Mesenchymal stem cell (in vitro differentiated cells and primary cell): ENCODE data around the gene UBE2G2.

Experiments
- DNase-seq: peaks from one replicate; pipeline ENCODE4 v3.0.0-alpha.2; 2013
- H2AFZ ChIP-seq: one replicate; pipeline ENCODE4 v1.6.1; 2013; ENCODE audit warnings: low read depth, mild to moderate bottlenecking, control low read depth, inconsistent platforms, low read length, moderate library complexity
- H2AK5ac ChIP-seq: 2 replicates; pipeline ENCODE4 v1.6.1; 2013; ENCODE audit warnings: low read length, moderate library complexity, mild to moderate bottlenecking, inconsistent platforms; ENCODE audit not compliant: severe bottlenecking
- H2BK120ac ChIP-seq: one replicate; pipeline ENCODE4 v1.6.1; 2013; ENCODE audit warnings: low read depth, mild to moderate bottlenecking, inconsistent platforms, low read length, moderate library complexity
- H2BK12ac ChIP-seq, 2 experiments: one replicate each; pipeline ENCODE4 v1.6.1; 2013; ENCODE audit warnings: inconsistent platforms in 2 of 2, low read length in 2 of 2, mild to moderate bottlenecking in 2 of 2, moderate library complexity in 2 of 2, control low read depth in 1 of 2
- H2BK15ac ChIP-seq: one replicate; pipeline ENCODE4 v1.6.1; 2013; ENCODE audit warnings: mild to moderate bottlenecking, low read depth, inconsistent platforms; ENCODE audit not compliant: poor library complexity, severe bottlenecking
- H2BK5ac ChIP-seq: 2 replicates; pipeline ENCODE4 v1.6.1; 2013; ENCODE audit warnings: low read depth, mild to moderate bottlenecking, low read length, control low read depth, inconsistent platforms; ENCODE audit not compliant: poor library complexity, severe bottlenecking
- H3K14ac ChIP-seq, 2 experiments: one replicate each; pipeline ENCODE4 v1.6.1; 2013; ENCODE audit warnings: inconsistent platforms in 2 of 2, low read length in 2 of 2, control low read depth in 1 of 2, mild to moderate bottlenecking in 1 of 2, moderate library complexity in 1 of 2
- H3K18ac ChIP-seq, 2 experiments: one replicate each; pipeline ENCODE4 v1.6.1; 2013; ENCODE audit warnings: inconsistent platforms in 2 of 2, low read length in 2 of 2, control low read depth in 1 of 2, low read depth in 1 of 2, mild to moderate bottlenecking in 1 of 2
- H3K23ac ChIP-seq, 2 experiments: one replicate each; pipeline ENCODE4 v1.6.1; 2013; ENCODE audit warnings: inconsistent platforms in 2 of 2, low read length in 2 of 2, mild to moderate bottlenecking in 2 of 2, moderate library complexity in 2 of 2, control low read depth in 1 of 2
- H3K27ac ChIP-seq: 2 replicates; pipeline ENCODE4 v1.5.1; 2013; ENCODE audit warnings: mild to moderate bottlenecking, moderate library complexity, low read length, control low read depth, inconsistent platforms; ENCODE audit not compliant: poor library complexity, severe bottlenecking
- H3K27me3 ChIP-seq, 2 experiments: 2 replicates each; pipeline versions ENCODE4 v1.6.1 to v1.7.0; 2013; ENCODE audit warnings: low read length in 2 of 2, mild to moderate bottlenecking in 2 of 2, moderate library complexity in 2 of 2, control low read depth in 1 of 2, inconsistent platforms in 1 of 2; ENCODE audit not compliant: control insufficient read depth in 1 of 2, insufficient read depth in 1 of 2
- H3K36me3 ChIP-seq, 2 experiments: 2 replicates each; pipeline versions ENCODE4 v1.6.1 to v1.7.0; 2013; ENCODE audit warnings: low read length in 2 of 2, control low read depth in 1 of 2, inconsistent platforms in 1 of 2, low read depth in 1 of 2, mild to moderate bottlenecking in 1 of 2; ENCODE audit not compliant: insufficient read depth in 2 of 2, control insufficient read depth in 1 of 2
- H3K4ac ChIP-seq, 2 experiments: one replicate each; pipeline ENCODE4 v1.6.1; 2013; ENCODE audit warnings: inconsistent platforms in 2 of 2, low read length in 2 of 2, mild to moderate bottlenecking in 2 of 2, moderate library complexity in 2 of 2, control low read depth in 1 of 2, low read depth in 1 of 2
- H3K4me1 ChIP-seq: 2 replicates; pipeline ENCODE4 v1.6.1; 2013; ENCODE audit warnings: low read depth, low read length, control low read depth; ENCODE audit not compliant: control insufficient read depth, insufficient read depth
- H3K4me2 ChIP-seq: 2 replicates; pipeline ENCODE4 v1.6.1; 2013; ENCODE audit warnings: low read length, mild to moderate bottlenecking, inconsistent platforms; ENCODE audit not compliant: poor library complexity, severe bottlenecking
- H3K4me3 ChIP-seq, 2 experiments: 2 replicates each; pipeline versions ENCODE4 v1.5.1 to v1.7.0; 2013; ENCODE audit warnings: low read length in 2 of 2, mild to moderate bottlenecking in 2 of 2, control low read depth in 1 of 2, low read depth in 1 of 2; ENCODE audit not compliant: insufficient read depth in 1 of 2
- H3K79me1 ChIP-seq: replicated peaks from 2 replicates; pipeline ENCODE4 v1.6.1; 2013; ENCODE audit warnings: mild to moderate bottlenecking, control low read depth, low read length, inconsistent platforms; ENCODE audit not compliant: poor library complexity, severe bottlenecking
- H3K9ac ChIP-seq: 2 replicates; pipeline ENCODE4 v1.7.0; 2013; ENCODE audit warnings: mild to moderate bottlenecking, low read length, moderate library complexity
- H3K9me3 ChIP-seq: 2 replicates; pipeline ENCODE4 v1.7.0; 2013; ENCODE audit warnings: mild to moderate bottlenecking, low read length; ENCODE audit not compliant: control insufficient read depth
- H4K8ac ChIP-seq: one replicate; pipeline ENCODE4 v1.6.1; 2013; ENCODE audit warnings: inconsistent platforms, mild to moderate bottlenecking, low read length, moderate library complexity
- H4K91ac ChIP-seq: one replicate; pipeline ENCODE4 v1.6.1; 2013; ENCODE audit warnings: mild to moderate bottlenecking, low read length, inconsistent platforms
- WGBS: methylation state at CpG from one replicate; pipeline ENCODE4 v1.1.7; 2013; ENCODE audit warnings: mixed read lengths; 5-methylcytosine and 5-hydroxymethylcytosine counted together

The UBE2G2 gene

GRCh38 chr21:44846485-44847260, 45.1 kb upstream of the UBE2G2 start:
- H4K91ac ChIP-seq, result no peak overlapping the region
- H2BK12ac ChIP-seq, result peak overlapping the region in 1 of 2 experiments; percentile 18
- no peak overlapping the region for H3K23ac ChIP-seq
- no peak overlapping the region for H2AFZ ChIP-seq
- H3K27ac ChIP-seq, result no peak overlapping the region
- no peak overlapping the region for H2BK5ac ChIP-seq
- no peak overlapping the region for H2AK5ac ChIP-seq
- H3K27me3 ChIP-seq, result peaks cover 23 to 27% of the 10 kb centered on the region in 2 experiments
- peak overlapping the region; percentile 35 for H4K8ac ChIP-seq
- H2BK120ac ChIP-seq, result no peak overlapping the region
- peak; percentile 24 for DNase-seq
- H3K4ac ChIP-seq, result peak overlapping the region in 1 of 2 experiments; percentile 89
- H3K14ac ChIP-seq, result no peak overlapping the region
- H3K9me3 ChIP-seq, result no peaks in the 10 kb centered on the region
- H3K4me2 ChIP-seq, result no peak overlapping the region
- no peak overlapping the region for H2BK15ac ChIP-seq
- H3K18ac ChIP-seq, result no peak overlapping the region
- 70% methylated on average over 27 of the region's 27 CpGs for WGBS
- H3K79me1 ChIP-seq, result peaks cover 25% of the 10 kb centered on the region
- H3K4me3 ChIP-seq, result peak overlapping the region in 1 of 2 experiments; percentile 71
- peaks cover 18% of the 10 kb centered on the region for H3K4me1 ChIP-seq
- peak overlapping the region; percentile 78 for H3K9ac ChIP-seq
- H3K36me3 ChIP-seq, result peaks cover 35 to 48% of the 10 kb centered on the region in 2 experiments

- Histone ChIP-seq H2AK5ac (no peak overlapping the region), H2BK15ac (no peak overlapping the region), H3K18ac (no peak overlapping the region), H2BK120ac (no peak overlapping the region), H3K9me3 (no peaks in the 10 kb centered on the region), H4K8ac (no peak overlapping the region), H2BK5ac (no peak overlapping the region), H3K4ac (no peak overlapping the region), H3K14ac (no peak overlapping the region), H3K4me3 (peak overlapping the region in 1 of 2 experiments; percentile 71), H3K79me1 (peaks cover 22% of the 10 kb centered on the region), H4K91ac (no peak overlapping the region), H3K27ac (no peak overlapping the region), H2BK12ac (no peak overlapping the region), H2AFZ (no peak overlapping the region), H3K4me2 (peak overlapping the region; percentile 48), H3K9ac (peak overlapping the region; percentile 78), H3K4me1 (peaks cover 18% of the 10 kb centered on the region), H3K23ac (no peak overlapping the region), H3K36me3 (peaks cover 30 to 45% of the 10 kb centered on the region in 2 experiments), H3K27me3 (peaks cover 27 to 32% of the 10 kb centered on the region in 2 experiments)
- DNase-seq, result no peak
- 58% methylated on average over 1 of the region's 1 CpG for WGBS
These were observed 44.5 kb upstream of the UBE2G2 start for GRCh38 chr21:44846224-44846484.

- peak overlapping the region in 1 of 2 experiments; percentile 38 for H2BK12ac ChIP-seq
- H3K18ac ChIP-seq, result peak overlapping the region; percentile 11 to 37
- H3K9ac ChIP-seq, result peak overlapping the region; percentile 78
- H4K8ac ChIP-seq, result peak overlapping the region; percentile 19
- H3K36me3 ChIP-seq, result peaks cover 25 to 40% of the 10 kb centered on the region in 2 experiments
- no peaks in the 10 kb centered on the region for H3K9me3 ChIP-seq
- H3K4me1 ChIP-seq, result peaks cover 18% of the 10 kb centered on the region
- peak overlapping the region; percentile 17 to 71 for H3K4me3 ChIP-seq
- peaks cover 19% of the 10 kb centered on the region for H3K79me1 ChIP-seq
- H3K27ac ChIP-seq, result no peak overlapping the region
- no peak overlapping the region for H2AK5ac ChIP-seq
- H3K4ac ChIP-seq, result no peak overlapping the region
- H3K4me2 ChIP-seq, result peak overlapping the region; percentile 48
- H2BK5ac ChIP-seq, result no peak overlapping the region
- peak; percentile 67 for DNase-seq
- H3K27me3 ChIP-seq, result peaks cover 28 to 37% of the 10 kb centered on the region in 2 experiments
- WGBS, result 23% methylated on average over 32 of the region's 34 CpGs
- H3K14ac ChIP-seq, result no peak overlapping the region
- no peak overlapping the region for H3K23ac ChIP-seq
- H2AFZ ChIP-seq, result no peak overlapping the region
- no peak overlapping the region for H2BK120ac ChIP-seq
- H2BK15ac ChIP-seq, result no peak overlapping the region
- no peak overlapping the region for H4K91ac ChIP-seq
These were observed 44.0 kb upstream of the UBE2G2 start for GRCh38 chr21:44845418-44846223.

- Histone ChIP-seq H3K4me3 (no peak overlapping the region), H4K8ac (no peak overlapping the region), H3K27ac (no peak overlapping the region), H3K4me1 (peaks cover 18% of the 10 kb centered on the region), H2AFZ (no peak overlapping the region), H3K4ac (no peak overlapping the region), H3K79me1 (peaks cover 9% of the 10 kb centered on the region), H3K9ac (no peak overlapping the region), H3K9me3 (no peaks in the 10 kb centered on the region), H3K23ac (no peak overlapping the region), H3K4me2 (no peak overlapping the region), H3K14ac (no peak overlapping the region), H2BK5ac (no peak overlapping the region), H2BK15ac (no peak overlapping the region), H3K27me3 (peaks cover 30 to 43% of the 10 kb centered on the region in 2 experiments), H3K36me3 (peaks cover 11 to 29% of the 10 kb centered on the region in 2 experiments), H2AK5ac (no peak overlapping the region), H2BK12ac (no peak overlapping the region), H4K91ac (no peak overlapping the region), H3K18ac (no peak overlapping the region), H2BK120ac (no peak overlapping the region)
- DNase-seq, result no peak
- 75% methylated on average over 16 of the region's 16 CpGs for WGBS
These were observed 42.6 kb upstream of the UBE2G2 start for GRCh38 chr21:44844256-44844655.
